Measurements from ENCODE around the gene PDK4.
A peak's percentile ranks its signal among the peaks of the same experiment; 100 is the strongest.
"Not testable (repeated sequence)": the region's sequence is repeated elsewhere in the genome, so short reads cannot be mapped to it uniquely, and the experiment has no call there.

The PDK4 gene

DNA sequence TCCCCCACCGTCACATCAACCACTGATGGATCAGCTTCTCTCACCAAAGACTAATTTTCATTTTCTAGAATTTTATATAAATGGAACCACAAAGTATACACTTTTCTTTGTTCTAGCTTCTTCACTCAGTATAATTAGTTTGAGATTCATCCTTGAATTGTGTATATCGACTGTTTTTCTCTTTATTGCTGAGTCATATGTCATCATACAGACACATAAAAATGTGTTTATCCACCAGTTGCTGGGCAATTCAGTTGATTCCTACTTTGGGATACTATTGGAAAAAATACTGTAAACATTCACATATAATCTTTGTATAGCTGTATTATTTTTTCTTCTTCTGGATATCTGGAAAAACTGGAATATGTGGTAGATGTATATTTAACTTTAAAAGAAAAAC is 26.6 kb downstream of the PDK4 start:
- DNase-seq (ENCODE audit: low read depth): no peak

DNA sequence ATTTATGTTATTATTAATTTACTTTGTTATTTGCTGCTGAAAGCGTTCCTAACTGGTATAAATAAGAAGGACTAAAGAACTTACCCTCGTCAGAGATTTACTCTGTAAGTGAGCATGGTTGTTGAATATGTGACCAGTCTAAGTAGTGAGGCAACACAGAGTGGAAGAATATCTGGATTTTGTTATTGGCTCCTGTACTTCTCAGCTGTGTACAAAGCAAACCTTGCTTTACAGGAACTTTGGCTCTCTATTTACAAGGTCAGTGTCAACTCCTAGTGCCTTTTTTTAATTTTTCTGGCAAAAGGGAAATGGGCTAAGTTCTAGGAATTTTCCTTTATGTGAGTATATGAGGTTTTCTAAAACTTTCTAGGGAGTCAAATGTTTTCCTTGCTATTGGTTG is 35.6 kb downstream of the PDK4 start:
- no peak for DNase-seq (ENCODE audit: low read depth)

DNA sequence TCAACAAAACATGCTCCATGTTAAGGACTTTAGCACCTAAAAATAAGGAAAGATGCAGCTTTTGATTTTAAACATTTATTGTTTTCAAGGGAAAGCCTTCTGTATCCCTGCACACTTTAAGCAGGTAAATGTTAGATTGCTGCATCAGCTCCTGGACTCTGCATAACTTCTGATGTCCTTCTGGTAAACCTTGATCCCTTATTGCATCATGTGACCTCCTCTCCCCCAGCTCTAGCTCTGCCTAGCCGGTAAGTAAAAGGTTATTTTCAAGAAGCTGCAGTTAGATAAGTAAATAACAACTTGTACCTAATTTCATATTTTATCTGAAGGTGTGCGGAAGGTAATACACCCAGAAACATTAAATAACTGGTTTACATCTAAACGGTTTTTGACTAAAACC is 37.5 kb downstream of the PDK4 start:
- DNase-seq (ENCODE audit: low read depth): no peak

DNA sequence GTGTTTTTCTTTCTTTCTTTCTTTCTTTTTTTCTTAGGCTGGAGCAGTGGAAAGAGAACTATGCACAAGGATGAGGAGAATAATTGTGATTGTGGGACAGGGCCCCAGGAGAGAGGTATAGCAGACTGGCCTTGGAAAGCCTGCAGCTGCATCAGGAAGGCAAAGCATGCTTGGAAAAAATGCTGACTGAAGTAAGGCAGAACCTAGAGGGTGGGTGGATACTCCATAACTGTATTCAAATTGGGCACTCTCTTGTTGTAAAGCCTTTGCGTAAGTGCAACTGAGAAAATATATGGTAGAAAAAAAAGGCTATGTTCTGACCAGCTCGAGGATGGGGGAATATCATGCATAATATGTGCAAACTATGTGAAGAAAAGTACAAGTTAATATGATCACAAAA is 39.5 kb downstream of the PDK4 start:
- no peak for DNase-seq (ENCODE audit: low read depth)

DNA sequence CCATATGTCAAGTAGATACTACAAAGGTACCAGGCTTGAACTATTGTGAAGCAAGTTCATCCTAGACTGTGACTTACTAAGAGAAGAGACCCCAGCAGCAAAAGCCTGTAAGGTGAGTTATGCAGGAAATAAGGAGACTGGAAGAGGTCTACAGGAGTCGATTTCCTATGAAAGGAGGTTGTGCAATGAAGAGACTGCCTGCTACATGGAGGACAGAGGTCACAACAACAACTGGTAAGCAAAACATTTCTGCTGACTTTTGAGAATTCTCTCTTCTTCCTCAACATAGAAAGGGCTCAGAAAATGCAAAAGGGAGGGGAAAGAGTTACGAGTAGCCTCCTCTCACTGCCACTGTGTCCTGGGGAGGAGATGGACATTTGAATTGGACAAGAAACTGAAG is 42.4 kb downstream of the PDK4 start:
- no peak for DNase-seq (ENCODE audit: low read depth)

DNA sequence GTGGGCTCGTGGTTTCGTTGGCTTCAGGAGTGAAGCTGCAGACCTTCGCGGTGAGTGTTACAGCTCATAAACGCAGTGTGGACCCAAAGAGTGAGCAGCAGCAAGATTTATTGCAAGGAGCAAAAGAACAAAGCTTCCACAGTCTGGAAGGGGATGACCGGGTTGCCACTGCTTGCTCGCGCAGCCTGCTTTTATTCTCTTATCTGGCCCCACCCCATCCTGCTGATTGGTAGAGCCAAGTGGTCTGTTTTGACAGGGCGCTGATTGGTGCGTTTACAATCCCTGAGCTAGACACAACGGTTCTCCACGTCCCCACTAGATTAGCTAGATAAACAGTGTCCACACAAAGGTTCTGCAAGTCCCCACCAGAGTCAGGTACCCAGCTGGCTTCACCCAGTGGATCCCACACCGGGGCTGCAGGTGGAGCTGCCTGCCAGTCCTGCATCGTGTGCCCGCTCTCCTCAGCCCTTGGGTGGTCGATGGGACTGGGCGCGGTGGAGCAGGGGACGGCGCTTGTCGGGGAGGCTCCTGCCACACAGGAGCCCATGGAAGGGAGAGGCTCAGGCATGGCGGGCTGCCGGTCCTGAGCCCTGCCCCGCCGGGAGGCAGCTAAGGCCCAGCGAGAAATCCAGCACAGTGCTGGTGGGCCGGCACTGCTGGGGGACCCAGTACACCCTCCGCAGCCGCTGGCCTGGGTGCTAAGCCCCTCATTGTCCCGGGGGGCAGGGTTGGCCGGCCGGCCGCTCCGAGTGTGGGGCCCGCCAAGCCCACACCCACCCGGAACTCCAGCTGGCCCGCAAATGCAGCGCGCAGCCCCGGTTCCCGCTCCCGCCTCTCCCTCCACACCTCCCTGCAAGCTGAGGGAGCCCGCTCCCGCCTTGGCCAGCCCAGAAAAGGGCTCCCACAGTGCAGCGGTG is 44.0 kb downstream of the PDK4 start:
- DNase-seq (ENCODE audit: low read depth): not testable (repeated sequence)

DNA sequence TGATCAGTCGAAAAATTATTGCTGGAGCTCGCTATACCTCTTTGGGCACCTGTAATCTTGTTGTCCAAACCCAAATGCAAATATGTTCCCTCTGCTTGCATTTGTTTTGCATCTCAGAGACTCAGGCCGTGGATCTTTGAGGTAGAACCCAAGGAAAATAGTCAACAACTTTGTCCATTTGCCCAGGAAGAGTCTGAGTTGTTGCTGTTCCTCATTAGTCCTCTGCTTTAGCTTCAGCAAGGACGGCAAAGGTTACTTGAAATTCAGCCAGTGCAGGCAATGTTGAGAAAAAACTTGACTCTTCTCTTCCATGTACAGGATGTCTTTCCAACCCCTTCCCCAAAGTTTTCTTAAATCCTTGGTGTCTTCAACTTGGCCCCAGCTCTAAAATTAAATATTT is 45.8 kb downstream of the PDK4 start:
- no peak for DNase-seq (ENCODE audit: low read depth)

DNA sequence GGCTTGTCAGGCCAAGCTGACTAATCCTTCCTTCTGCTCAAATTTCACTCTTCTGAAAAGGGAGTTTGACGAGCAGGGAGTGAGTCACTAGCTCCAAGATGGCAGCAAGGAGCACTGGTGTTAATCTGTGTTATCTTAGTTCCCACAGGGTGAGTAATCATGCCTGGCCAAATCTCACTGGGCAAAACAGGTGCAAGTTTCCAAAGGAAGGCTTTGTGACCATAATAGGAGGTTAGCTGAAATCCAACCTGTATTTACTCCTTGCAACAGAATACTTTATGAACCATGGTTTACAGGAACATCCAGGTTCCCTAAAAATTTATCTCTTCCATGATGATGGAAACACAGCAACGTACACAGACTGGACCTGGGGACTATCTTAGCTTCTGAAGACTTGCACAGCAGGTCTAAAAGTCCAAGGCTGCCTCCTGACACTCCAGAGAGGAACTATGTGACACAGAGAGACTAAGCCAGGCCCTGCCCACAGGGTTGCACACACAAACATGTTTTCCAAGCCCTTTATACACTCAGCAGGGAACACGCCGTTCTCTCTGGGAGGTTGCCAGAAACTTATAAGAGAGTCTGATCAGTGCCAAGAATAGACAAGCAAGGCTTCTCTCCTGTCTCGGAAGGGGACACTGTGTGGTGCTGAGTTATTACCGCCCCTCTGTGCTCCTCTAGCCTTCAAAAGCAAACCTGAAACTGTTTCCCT is 46.3 kb downstream of the PDK4 start:
- peak; percentile 89 for DNase-seq (ENCODE audit: low read depth)

DNA sequence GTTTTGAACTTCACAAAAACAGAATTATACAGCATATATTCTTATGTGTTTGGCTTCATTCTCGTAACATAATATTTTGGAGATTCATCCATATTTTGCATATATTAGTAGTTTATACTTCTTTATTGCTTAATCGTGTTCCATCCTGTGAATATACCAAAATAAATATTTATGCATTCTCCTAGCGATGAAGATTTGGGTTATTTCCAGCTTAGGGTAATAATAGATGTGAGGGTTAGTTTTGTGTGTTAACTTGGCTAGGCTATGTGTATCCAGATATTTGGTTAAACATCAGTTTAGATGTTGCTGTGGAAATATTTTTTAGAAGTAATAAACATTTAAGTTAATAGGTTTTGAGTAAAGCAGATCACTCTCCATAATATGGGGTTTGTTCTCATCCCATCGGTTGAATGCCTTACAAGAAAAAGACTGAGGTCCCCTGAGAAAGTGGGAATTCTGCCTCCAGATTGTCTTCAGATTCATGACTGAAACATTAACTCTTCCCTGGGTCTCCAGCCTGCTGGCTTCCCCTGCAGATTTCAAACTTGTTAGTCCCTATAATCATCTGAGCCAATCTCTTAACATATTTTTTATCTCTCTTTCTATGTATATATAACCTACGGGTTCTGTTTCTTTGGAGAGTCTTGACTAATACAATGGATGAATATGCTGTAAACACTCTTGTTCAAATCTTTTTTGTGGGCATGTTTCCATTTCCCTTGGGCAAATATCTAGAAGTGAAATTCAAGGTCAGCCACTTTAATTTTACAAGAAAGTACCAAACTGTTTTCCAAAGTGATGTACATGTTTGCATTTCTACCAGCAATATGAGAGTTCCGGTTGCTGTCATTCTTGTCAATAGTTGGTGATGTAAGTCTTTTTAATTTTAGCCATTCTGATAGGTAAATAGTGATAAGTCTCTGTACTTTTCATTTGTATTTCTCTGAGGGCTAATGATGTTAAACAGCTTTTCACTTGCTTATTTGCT is 48.7 kb downstream of the PDK4 start:
- no peak for DNase-seq (ENCODE audit: low read depth)

DNA sequence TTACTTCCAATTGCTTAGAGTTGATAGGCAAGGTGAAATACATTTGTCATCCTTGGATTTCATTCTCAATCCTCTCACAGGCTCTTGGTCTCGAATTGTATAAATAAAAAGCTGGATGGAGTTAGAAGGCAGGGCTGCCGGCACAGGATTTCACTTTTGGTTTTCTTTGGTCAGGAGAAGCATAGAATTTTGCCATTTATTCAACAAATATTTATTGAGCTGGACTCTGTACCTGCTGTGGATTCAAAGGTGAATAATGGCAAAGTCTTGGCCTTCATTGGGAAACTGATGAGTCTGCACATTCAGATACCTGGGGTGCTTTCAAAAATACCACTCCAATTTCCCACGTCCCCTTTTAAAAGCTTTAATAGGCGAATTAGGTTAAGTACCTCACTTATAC is 49.7 kb downstream of the PDK4 start:
- DNase-seq (ENCODE audit: low read depth): no peak

DNA sequence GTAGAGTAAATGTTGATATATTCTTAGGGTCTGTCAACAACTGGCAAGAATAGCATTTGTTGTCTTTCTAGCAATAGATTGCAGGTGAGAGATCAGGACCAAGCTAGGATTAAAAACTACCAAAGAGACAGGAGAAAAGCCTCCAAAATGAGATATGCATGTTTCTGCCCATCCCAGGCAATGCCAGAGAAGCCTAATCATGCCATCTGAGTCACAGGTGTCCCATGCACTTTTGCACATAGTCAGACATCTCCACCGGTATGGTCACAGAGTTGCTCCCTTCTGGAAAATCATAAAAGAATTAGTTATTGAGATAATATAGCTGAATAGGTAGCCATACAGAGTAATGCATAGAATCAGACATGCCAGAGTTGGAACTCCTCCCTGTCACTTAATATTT is 50.6 kb downstream of the PDK4 start:
- DNase-seq (ENCODE audit: low read depth): peak; percentile 13

DNA sequence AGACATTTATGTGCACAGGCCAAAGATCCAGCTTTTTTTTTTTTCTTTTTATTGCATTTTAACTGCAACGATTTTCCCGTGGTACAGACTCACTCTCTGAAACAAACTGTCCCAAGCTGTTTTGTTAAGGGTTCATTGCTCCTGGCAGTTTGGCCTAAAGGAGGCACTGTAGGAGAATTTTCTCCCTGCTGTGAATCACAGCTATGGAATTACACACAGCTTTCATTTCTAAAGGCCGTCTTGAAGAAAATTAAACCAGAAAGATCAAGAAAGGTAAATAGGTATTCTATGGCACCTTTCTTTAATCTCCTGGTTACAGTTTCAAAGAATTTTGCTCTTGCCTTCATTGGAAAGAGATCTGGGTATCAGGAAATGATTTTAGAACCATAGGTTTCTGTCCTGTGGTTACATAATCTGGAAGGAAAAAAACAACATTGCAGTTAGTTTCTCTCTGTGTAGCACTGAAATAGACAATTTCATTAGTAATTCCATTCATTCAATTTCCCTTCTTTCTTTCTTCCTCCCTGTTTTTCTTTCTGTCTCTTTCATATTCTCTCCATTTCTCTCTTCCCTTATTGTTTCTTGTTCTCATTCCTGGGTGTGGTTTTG is 51.2 kb downstream of the PDK4 start:
- peak; percentile 68 for DNase-seq (ENCODE audit: low read depth)

DNA sequence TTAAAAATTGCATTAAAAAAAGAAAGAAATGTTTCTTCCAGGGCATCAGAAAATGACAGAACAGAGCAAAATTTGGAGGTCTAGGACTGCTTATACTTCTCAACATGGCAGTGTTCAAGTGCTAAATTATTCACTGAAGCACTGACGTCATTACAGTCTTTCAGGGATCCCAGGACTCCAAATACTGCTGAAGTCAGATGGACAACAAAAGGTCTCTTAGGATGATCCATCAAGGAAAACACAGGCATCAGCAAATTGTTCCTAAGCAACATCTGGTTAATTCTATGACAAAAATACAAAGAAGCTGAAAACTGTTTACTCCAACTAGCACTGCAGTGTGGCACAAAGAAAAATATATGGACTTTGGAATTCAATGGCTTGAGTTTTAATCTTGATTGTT is 52.1 kb downstream of the PDK4 start:
- no peak for DNase-seq (ENCODE audit: low read depth)

DNA sequence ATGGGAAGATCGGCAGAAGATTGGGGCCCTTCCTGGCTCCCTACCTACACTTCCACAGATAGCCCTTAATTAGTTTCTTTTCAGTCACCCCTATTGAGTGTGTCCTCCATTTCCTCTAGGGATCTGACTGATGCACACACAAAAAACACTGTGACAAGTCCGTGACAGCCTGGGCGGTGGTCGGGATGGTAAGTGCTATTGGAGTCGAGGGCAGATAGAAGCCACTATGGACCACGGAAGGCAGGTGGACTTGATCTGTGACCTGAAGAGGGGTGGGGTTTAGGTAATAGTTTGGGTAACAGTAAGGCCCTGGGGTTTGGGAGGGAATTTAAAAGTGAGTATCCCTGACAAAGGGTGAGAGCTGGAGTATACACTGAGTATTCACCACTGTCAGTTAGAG is 53.0 kb downstream of the PDK4 start:
- DNase-seq (ENCODE audit: low read depth): no peak

DNA sequence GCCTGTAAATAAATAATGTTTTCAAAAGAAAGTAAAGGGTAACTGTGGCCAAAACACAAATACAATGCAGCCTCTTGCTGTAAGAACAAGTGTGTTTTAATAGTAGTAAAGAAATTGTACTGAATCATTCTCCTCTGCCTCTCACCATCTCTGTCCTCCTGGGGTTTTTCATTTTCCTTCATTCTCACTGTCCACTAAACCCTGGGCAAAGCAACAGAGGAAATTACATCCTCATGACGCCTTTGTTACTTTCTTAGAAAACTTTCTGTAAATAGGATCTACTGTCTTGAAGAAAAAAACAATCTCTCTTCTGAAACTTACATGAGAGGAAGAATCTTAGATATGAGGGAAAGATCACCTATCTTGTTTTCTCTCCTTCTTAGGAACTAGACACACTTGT is 56.0 kb downstream of the PDK4 start:
- DNase-seq (ENCODE audit: low read depth): no peak

DNA sequence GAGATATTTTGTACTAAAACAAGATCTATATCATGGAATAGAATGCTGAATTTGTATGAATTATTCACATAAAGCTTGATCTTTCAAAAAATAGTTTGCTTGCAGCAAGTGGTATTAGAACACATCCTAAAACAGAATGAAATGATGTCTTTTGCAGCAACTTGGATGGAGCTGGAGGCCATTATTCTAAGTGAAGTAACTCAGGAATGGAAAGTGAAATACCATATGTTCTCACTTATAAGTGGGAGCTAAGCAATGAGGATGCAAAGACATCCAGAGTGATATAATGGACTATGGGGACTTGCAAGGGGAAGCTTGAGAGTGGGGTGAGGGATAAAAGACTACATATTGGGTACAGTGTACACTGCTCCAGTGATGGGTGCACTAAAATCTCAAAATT is 56.9 kb downstream of the PDK4 start:
- DNase-seq (ENCODE audit: low read depth): no peak

DNA sequence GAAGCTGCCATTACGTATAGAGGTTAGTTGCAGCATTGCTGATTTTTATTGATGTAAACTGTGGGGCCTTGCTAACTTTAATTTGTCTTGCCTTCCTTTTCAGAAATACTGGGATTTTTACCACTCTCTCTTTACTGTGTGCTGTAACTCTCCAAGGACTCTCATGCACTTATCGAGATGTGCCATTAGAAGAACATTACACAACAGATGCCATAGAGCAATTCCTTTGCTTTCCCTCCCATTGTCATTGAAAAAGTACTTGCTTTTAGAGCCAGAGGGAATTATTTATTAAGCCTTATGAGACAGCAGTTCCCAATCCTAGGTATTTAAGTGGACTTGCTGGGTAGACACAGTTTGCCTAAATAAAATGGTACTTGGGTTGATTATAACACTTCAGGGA is 58.8 kb downstream of the PDK4 start:
- DNase-seq (ENCODE audit: low read depth): no peak

DNA sequence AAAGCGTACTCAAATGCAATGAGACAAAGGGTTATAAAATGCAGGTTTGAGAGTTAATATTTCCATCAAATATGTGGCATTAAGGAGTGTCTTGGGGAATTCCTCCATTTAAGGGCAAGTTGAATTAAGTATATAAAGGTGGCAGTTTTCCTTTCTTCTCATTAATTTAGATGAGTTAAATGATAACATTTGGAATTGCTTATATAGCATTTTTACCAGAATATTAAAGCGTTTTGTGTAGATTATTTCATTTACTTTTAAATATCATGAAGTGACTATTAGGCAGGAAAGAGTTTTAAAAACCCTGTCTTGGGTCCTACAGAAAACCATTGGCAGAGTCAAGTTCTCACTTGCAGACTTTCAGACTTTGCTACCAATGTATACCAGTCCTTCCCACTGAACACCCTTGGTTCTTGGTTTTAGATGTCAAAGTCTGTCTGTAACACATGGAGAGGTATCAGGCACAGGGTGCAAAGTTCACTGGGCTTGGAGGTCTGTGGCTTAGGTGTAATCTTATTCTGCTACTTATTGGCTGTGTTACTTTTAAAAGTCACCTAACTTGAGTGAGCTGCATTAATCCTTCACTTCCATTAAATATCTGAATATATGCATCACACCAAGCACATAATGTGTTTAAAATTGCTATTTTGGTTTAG is 59.5 kb downstream of the PDK4 start:
- DNase-seq (ENCODE audit: low read depth): no peak

DNA sequence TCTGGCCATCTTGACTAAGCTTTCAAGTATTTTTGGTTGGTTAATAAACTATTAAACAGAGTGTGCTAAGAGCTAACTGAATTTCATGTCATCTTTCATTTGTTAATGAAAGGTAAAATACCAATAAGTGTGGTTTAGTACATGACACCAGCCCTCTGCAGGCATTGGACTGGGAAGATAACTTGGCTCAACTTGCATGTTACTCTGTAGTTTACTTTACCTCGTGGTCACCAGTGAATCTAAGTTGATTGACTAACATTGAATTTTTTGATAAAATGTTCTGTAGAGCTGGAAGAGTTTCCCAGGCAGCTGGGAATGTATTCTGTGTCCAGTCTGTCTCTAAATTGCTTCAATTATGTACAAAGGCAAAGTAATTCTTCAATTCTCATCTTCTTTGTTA is 60.7 kb downstream of the PDK4 start:
- no peak for DNase-seq (ENCODE audit: low read depth)

DNA sequence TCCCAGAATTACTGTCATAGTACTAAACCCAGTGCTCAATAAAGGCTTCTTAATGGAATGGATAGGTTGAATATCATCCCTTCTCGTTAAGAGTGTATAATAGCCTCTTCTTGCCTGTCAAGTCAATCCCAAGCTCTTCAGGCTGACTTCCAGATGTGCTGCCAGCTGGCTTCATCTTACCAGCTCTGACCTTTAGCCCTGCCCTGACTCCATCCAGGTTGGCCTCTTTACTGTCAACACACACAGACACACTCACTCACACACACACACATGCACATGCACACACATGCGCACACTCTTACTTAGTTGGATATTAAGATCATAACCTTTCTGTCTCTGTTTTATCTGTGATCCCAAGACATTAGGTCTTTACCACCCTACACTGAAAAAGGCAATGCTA is 61.5 kb downstream of the PDK4 start:
- no peak for DNase-seq (ENCODE audit: low read depth)

Measured in ELR (cell line).